ENCODE measurements around the gene TEDC2.

DNA sequence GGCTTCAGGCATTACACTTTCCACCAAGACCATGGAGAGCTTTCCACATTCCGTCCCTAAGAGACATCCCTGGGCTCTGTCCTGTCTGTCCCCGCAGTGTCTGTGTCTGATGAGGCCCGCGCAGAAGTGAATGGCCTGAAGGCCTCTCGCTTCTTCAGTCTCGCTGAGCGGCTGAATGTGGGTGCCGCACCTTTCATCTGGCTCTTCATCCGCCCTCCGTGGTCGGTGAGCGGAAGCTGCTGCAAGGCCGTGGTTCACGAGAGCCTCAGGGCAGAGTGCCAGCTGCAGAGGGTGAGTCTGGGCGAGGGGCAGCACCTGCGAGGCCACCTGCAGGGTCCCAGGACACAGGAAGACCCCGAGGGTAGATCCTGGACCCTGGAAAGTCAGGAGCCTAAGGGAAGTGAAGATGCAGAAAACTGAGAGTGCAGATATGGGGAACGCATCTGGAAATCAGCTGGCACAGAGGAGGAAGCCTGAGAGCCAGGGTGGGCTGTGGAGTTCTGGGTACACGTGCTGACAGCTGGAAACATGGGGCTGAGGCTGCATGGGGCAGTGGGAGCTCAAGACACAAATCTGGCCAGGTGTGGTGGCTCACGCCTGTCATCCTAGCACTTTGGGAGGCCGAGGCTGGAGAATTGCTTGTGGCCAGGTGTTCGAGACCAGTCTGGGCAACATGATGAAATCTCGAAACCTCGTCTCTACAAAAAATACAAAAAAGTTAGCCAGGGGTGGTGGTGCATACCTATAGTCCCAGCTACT is 22.7 kb upstream of the TEDC2 start:
- TF ChIP-seq, protein P1, sequence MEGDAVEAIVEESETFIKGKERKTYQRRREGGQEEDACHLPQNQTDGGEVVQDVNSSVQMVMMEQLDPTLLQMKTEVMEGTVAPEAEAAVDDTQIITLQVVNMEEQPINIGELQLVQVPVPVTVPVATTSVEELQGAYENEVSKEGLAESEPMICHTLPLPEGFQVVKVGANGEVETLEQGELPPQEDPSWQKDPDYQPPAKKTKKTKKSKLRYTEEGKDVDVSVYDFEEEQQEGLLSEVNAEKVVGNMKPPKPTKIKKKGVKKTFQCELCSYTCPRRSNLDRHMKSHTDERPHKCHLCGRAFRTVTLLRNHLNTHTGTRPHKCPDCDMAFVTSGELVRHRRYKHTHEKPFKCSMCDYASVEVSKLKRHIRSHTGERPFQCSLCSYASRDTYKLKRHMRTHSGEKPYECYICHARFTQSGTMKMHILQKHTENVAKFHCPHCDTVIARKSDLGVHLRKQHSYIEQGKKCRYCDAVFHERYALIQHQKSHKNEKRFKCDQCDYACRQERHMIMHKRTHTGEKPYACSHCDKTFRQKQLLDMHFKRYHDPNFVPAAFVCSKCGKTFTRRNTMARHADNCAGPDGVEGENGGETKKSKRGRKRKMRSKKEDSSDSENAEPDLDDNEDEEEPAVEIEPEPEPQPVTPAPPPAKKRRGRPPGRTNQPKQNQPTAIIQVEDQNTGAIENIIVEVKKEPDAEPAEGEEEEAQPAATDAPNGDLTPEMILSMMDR (IDR thresholded peaks at IDR 0.05; ENCODE audit: low read length), result no peak
- TF ChIP-seq EZH2phosphoT487 (IDR thresholded peaks at IDR 0.05; ENCODE audit: low read length) (no peak), EZH2 (optimal IDR thresholded peaks at IDR 0.05; ENCODE audit: low read depth, low read length) (no peak)
